ENCODE data around the gene RNLS.

RNLS gene

GRCh38 chr10:88239212-88239611, 343.9 kb downstream of the RNLS start:
- no peaks in the 10 kb centered on the region for H3K36me3 Mint-ChIP-seq (ENCODE audit: low read depth)
- peaks cover 51% of the 10 kb centered on the region for H3K4me1 Mint-ChIP-seq
- no peaks in the 10 kb centered on the region for H3K9me3 Mint-ChIP-seq
- TF ChIP-seq CTCF (IDR thresholded peaks at IDR 0.05) = no peak
- H3K4me3 Mint-ChIP-seq = no peak overlapping the region
- H3K27me3 Mint-ChIP-seq (ENCODE audit: low read depth, poor library complexity) = no peaks in the 10 kb centered on the region
- no peak for DNase-seq
- peak overlapping the region; percentile 34 for H3K27ac Mint-ChIP-seq

GRCh38 chr10:88238615-88238914, 344.6 kb downstream of the RNLS start:
- DNase-seq = no peak
- Mint-ChIP-seq H3K4me1 (peaks cover 50% of the 10 kb centered on the region), H3K4me3 (no peak overlapping the region), H3K36me3 (ENCODE audit: low read depth) (no peaks in the 10 kb centered on the region), H3K9me3 (no peaks in the 10 kb centered on the region), H3K27ac (no peak overlapping the region), H3K27me3 (ENCODE audit: low read depth, poor library complexity) (no peaks in the 10 kb centered on the region)
- TF ChIP-seq CTCF (IDR thresholded peaks at IDR 0.05) = no peak

- H3K27ac Mint-ChIP-seq = peak overlapping the region; percentile 37
- no peak overlapping the region for H3K4me3 Mint-ChIP-seq
- peaks cover 47% of the 10 kb centered on the region for H3K4me1 Mint-ChIP-seq
- DNase-seq = no peak
- H3K9me3 Mint-ChIP-seq = no peaks in the 10 kb centered on the region
- no peaks in the 10 kb centered on the region for H3K36me3 Mint-ChIP-seq (ENCODE audit: low read depth)
- TF ChIP-seq CTCF (IDR thresholded peaks at IDR 0.05) = no peak
- no peaks in the 10 kb centered on the region for H3K27me3 Mint-ChIP-seq (ENCODE audit: low read depth, poor library complexity)
These were observed 345.1 kb downstream of the RNLS start for GRCh38 chr10:88237896-88238614.

GRCh38 chr10:88236121-88236743, 346.9 kb downstream of the RNLS start:
- Mint-ChIP-seq H3K27me3 (ENCODE audit: low read depth, poor library complexity) (no peaks in the 10 kb centered on the region), H3K36me3 (ENCODE audit: low read depth) (no peaks in the 10 kb centered on the region), H3K4me3 (no peak overlapping the region), H3K4me1 (peaks cover 36% of the 10 kb centered on the region), H3K27ac (no peak overlapping the region), H3K9me3 (no peaks in the 10 kb centered on the region)
- TF ChIP-seq CTCF (IDR thresholded peaks at IDR 0.05) = no peak
- DNase-seq = no peak

GRCh38 chr10:88234297-88234696, 348.8 kb downstream of the RNLS start:
- DNase-seq = no peak
- Mint-ChIP-seq H3K4me1 (peaks cover 26% of the 10 kb centered on the region), H3K36me3 (ENCODE audit: low read depth) (no peaks in the 10 kb centered on the region), H3K4me3 (no peak overlapping the region), H3K27me3 (ENCODE audit: low read depth, poor library complexity) (no peaks in the 10 kb centered on the region), H3K9me3 (peaks cover 5% of the 10 kb centered on the region), H3K27ac (no peak overlapping the region)
- TF ChIP-seq CTCF (IDR thresholded peaks at IDR 0.05) = no peak

GRCh38 chr10:88233870-88234269, 349.2 kb downstream of the RNLS start:
- no peak for DNase-seq
- no peak overlapping the region for H3K4me3 Mint-ChIP-seq
- peaks cover 23% of the 10 kb centered on the region for H3K4me1 Mint-ChIP-seq
- H3K27me3 Mint-ChIP-seq (ENCODE audit: low read depth, poor library complexity) = no peaks in the 10 kb centered on the region
- H3K27ac Mint-ChIP-seq = no peak overlapping the region
- no peaks in the 10 kb centered on the region for H3K36me3 Mint-ChIP-seq (ENCODE audit: low read depth)
- no peak for TF ChIP-seq CTCF (IDR thresholded peaks at IDR 0.05)
- H3K9me3 Mint-ChIP-seq = peaks cover 5% of the 10 kb centered on the region

Measured in nephron progenitor cell (in vitro differentiated cells).